ENCODE results near the gene GRAMD1B. TPM values are rescaled to one million over a fixed set of nuclear protein-coding genes. Genes with fewer than 3 reads are reported as not detected.
A peak's percentile ranks its signal among the peaks of the same experiment; 100 is the strongest.

Gene GRAMD1B
- total RNA-seq, 4 donors from 2014 or later = 0.08 to 0.64 (median 0.42) TPM

GRCh38 chr11:123425367-123425766 is 4.7 kb upstream of the GRAMD1B start:
- no peak for TF ChIP-seq POLR2A (IDR thresholded peaks at IDR 0.05)
- TF ChIP-seq POLR2AphosphoS5 (IDR thresholded peaks at IDR 0.05) = no peak
- no peak for TF ChIP-seq EP300 (IDR thresholded peaks at IDR 0.05)
- TF ChIP-seq CTCF (IDR thresholded peaks at IDR 0.05) = no peak
- DNase-seq (ENCODE audit: low spot score in 2 of 2) = no peak
- no peaks in the 10 kb centered on the region for H3K36me3 ChIP-seq
- no peak overlapping the region for H3K27ac ChIP-seq
- no peak overlapping the region for H3K4me3 ChIP-seq
- no peaks in the 10 kb centered on the region for H3K9me3 ChIP-seq
- H3K4me1 ChIP-seq = peaks cover 6% of the 10 kb centered on the region
- 94% methylated on average over 4 of the region's 4 CpGs for WGBS
- H3K27me3 ChIP-seq = peaks cover 31% of the 10 kb centered on the region

GRCh38 chr11:123426789-123427188 is 3.3 kb upstream of the GRAMD1B start:
- peaks cover 15% of the 10 kb centered on the region for H3K4me1 ChIP-seq
- no peaks in the 10 kb centered on the region for H3K36me3 ChIP-seq
- peaks cover 45% of the 10 kb centered on the region for H3K27me3 ChIP-seq
- H3K9me3 ChIP-seq = no peaks in the 10 kb centered on the region
- no peak overlapping the region for H3K4me3 ChIP-seq
- WGBS = 90% methylated on average over 5 of the region's 5 CpGs
- TF ChIP-seq EP300 (IDR thresholded peaks at IDR 0.05) (no peak), POLR2AphosphoS5 (IDR thresholded peaks at IDR 0.05) (no peak), CTCF (IDR thresholded peaks at IDR 0.05) (no peak), POLR2A (IDR thresholded peaks at IDR 0.05) (no peak)
- DNase-seq (ENCODE audit: low spot score in 2 of 2) = no peak
- H3K27ac ChIP-seq = no peak overlapping the region

DNA sequence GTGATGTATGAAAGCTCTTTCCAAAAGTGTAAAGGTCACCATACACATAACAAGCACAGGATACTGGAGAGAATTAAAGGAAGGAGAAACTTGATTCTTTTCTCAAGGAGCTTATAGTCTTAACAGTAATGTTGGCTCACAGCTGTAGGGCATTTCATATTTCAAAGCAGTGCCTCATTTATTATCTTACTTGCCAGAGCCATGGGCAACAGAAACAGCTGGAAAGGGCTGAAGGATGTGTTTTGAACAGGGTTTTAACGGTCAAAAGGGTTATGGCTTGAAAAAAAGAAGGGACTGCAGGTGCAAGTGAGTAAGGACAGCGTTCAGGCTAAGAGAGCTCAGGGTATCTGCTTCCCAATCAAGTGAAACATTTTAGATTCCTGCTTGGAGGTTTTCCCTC is 2.7 kb upstream of the GRAMD1B start:
- Histone ChIP-seq H3K27me3 (peaks cover 51% of the 10 kb centered on the region), H3K4me3 (no peak overlapping the region), H3K27ac (no peak overlapping the region), H3K9me3 (no peaks in the 10 kb centered on the region), H3K36me3 (no peaks in the 10 kb centered on the region), H3K4me1 (peaks cover 15% of the 10 kb centered on the region)
- DNase-seq (ENCODE audit: low spot score in 2 of 2) = no peak
- no peak for TF ChIP-seq POLR2A (IDR thresholded peaks at IDR 0.05)
- TF ChIP-seq CTCF (IDR thresholded peaks at IDR 0.05) = no peak
- TF ChIP-seq POLR2AphosphoS5 (IDR thresholded peaks at IDR 0.05) = no peak
- no peak for TF ChIP-seq EP300 (IDR thresholded peaks at IDR 0.05)
- WGBS = 46% methylated on average over 2 of the region's 2 CpGs

DNA sequence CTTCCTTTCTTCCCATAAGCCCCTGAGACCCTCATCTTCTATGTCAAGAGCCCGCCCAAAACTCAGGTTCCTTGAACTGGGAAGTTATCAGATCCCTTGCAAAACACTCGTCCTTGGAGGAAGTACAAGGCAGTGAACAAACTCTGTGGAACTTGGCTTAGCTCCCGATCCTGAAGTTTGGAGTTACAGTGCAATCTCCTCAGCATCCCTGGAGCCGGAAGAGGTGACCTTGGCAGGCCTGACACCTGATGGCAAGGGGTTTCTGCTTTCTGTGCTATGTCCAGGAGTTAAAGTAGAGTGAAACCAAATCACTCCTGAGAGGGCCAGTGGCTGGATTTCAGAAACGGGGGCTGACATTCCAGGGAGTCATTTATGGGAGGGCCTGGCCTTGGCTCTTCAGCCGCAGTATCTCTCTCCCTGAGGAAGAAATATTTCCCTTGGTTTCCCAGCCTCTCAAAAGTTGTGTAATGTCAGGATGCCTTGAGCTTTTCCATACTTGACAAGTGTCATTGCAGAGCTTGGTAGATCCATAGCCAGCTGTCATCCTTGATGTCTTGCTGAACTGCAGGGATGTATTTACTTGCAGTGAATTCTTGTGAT is 1.9 kb upstream of the GRAMD1B start:
- Histone ChIP-seq H3K27ac (no peak overlapping the region), H3K36me3 (no peaks in the 10 kb centered on the region), H3K27me3 (peaks cover 51% of the 10 kb centered on the region), H3K4me3 (no peak overlapping the region), H3K4me1 (peaks cover 15% of the 10 kb centered on the region), H3K9me3 (no peaks in the 10 kb centered on the region)
- 69% methylated on average over 6 of the region's 6 CpGs for WGBS
- no peak for TF ChIP-seq CTCF (IDR thresholded peaks at IDR 0.05)
- TF ChIP-seq EP300 (IDR thresholded peaks at IDR 0.05) = no peak
- no peak for TF ChIP-seq POLR2A (IDR thresholded peaks at IDR 0.05)
- no peak for DNase-seq (ENCODE audit: low spot score in 2 of 2)

GRCh38 chr11:123429336-123429735 is 733 bp upstream of the GRAMD1B start:
- Histone ChIP-seq H3K9me3 (no peaks in the 10 kb centered on the region), H3K4me3 (no peak overlapping the region), H3K4me1 (peaks cover 15% of the 10 kb centered on the region), H3K27me3 (peaks cover 49% of the 10 kb centered on the region), H3K27ac (no peak overlapping the region), H3K36me3 (no peaks in the 10 kb centered on the region)
- peak in 1 of 2 donors; percentile 31 for DNase-seq (ENCODE audit: low spot score in 2 of 2)
- WGBS = 90% methylated on average over 4 of the region's 5 CpGs
- no peak for TF ChIP-seq POLR2A (IDR thresholded peaks at IDR 0.05)
- no peak for TF ChIP-seq CTCF (IDR thresholded peaks at IDR 0.05)
- no peak for TF ChIP-seq EP300 (IDR thresholded peaks at IDR 0.05)
- TF ChIP-seq POLR2AphosphoS5 (IDR thresholded peaks at IDR 0.05) = no peak

All from suprapubic skin (tissue), 4 donors.